ENCODE results near the gene COQ7. TPM values are rescaled to one million over a fixed set of nuclear protein-coding genes. Genes with fewer than 3 reads are reported as not detected.

COQ7 gene
- total RNA-seq, 3 donors from 2014 or later: 13.8 to 20.2 (median 16.4) TPM

- Histone ChIP-seq H3K27ac (peak overlapping the region; percentile 94 to 99), H3K4me3 (peak overlapping the region; percentile 80 to 94 (median 84)), H3K4me1 (peaks cover 21 to 27% of the 10 kb centered on the region in 2 donors), H3K36me3 (no peaks in the 10 kb centered on the region), H3K27me3 (no peaks in the 10 kb centered on the region), H3K9me3 (no peaks in the 10 kb centered on the region)
- DNase-seq (ENCODE audit: low spot score in 2 of 2): peak; percentile 68 to 71
- intact Hi-C loops (cut with DNase I; ENCODE audit: low total_unique reads): no loop called here
- TF ChIP-seq POLR2AphosphoS5 (IDR thresholded peaks at IDR 0.05) (peak; percentile 53 to 77 (median 76)), CTCF (IDR thresholded peaks at IDR 0.05) (peak in 2 of 3 donors; percentile 7 to 43), POLR2A (IDR thresholded peaks at IDR 0.05) (no peak)
Observed at GRCh38 chr16:19114359-19115147, 47.1 kb downstream of the COQ7 start.

- Histone ChIP-seq H3K4me3 (peak overlapping the region; percentile 80 to 94 (median 84)), H3K27me3 (no peaks in the 10 kb centered on the region), H3K36me3 (no peaks in the 10 kb centered on the region), H3K9me3 (no peaks in the 10 kb centered on the region), H3K27ac (peak overlapping the region; percentile 94 to 99), H3K4me1 (peaks cover 22 to 30% of the 10 kb centered on the region in 2 donors)
- DNase-seq (ENCODE audit: low spot score in 2 of 2): no peak
- intact Hi-C loops (cut with DNase I; ENCODE audit: low total_unique reads): no loop called here
- TF ChIP-seq POLR2A (IDR thresholded peaks at IDR 0.05): no peak
- TF ChIP-seq CTCF (IDR thresholded peaks at IDR 0.05): peak in 1 of 3 donors; percentile 49
- TF ChIP-seq POLR2AphosphoS5 (IDR thresholded peaks at IDR 0.05): no peak
Observed at GRCh38 chr16:19115148-19116021, 48.0 kb downstream of the COQ7 start.

GRCh38 chr16:19116711-19117449 is 49.5 kb downstream of the COQ7 start:
- H3K4me3 ChIP-seq: peak overlapping the region in 2 of 3 donors; percentile 9 to 24
- no peaks in the 10 kb centered on the region for H3K27me3 ChIP-seq
- H3K4me1 ChIP-seq: peaks cover 22 to 39% of the 10 kb centered on the region in 2 donors
- no peaks in the 10 kb centered on the region for H3K36me3 ChIP-seq
- intact Hi-C loops (cut with DNase I; ENCODE audit: low total_unique reads): no loop called here
- no peaks in the 10 kb centered on the region for H3K9me3 ChIP-seq
- TF ChIP-seq POLR2A (IDR thresholded peaks at IDR 0.05) (no peak), POLR2AphosphoS5 (IDR thresholded peaks at IDR 0.05) (no peak), CTCF (IDR thresholded peaks at IDR 0.05) (no peak)
- DNase-seq (ENCODE audit: low spot score in 2 of 2): peak; percentile 66 to 83
- peak overlapping the region; percentile 80 to 94 for H3K27ac ChIP-seq

- TF ChIP-seq POLR2AphosphoS5 (IDR thresholded peaks at IDR 0.05) (peak in 2 of 3 donors; percentile 17 to 19), POLR2A (IDR thresholded peaks at IDR 0.05) (no peak), CTCF (IDR thresholded peaks at IDR 0.05) (no peak)
- DNase-seq (ENCODE audit: low spot score in 2 of 2): peak in 1 of 2 donors; percentile 48
- peak overlapping the region; percentile 34 to 52 (median 34) for H3K4me3 ChIP-seq
Observed at GRCh38 chr16:19118938-19119431, 51.6 kb downstream of the COQ7 start.

More at GRCh38 chr16:19118938-19119431, 51.6 kb downstream of the COQ7 start:
- Histone ChIP-seq H3K27ac (peak overlapping the region; percentile 88 to 94), H3K36me3 (no peaks in the 10 kb centered on the region), H3K9me3 (no peaks in the 10 kb centered on the region), H3K27me3 (no peaks in the 10 kb centered on the region), H3K4me1 (peaks cover 22 to 39% of the 10 kb centered on the region in 2 donors)
- intact Hi-C loops (cut with DNase I; ENCODE audit: low total_unique reads): no loop called here

Data from breast epithelium (tissue), 4 donors.